Dermis blood vessel endothelial cell (primary cell): Measurements from ENCODE around the gene PRRT1. TPM values are rescaled to one million over a fixed set of nuclear protein-coding genes. Genes with fewer than 3 reads are reported as not detected.
"Not testable (repeated sequence)": the region's sequence is repeated elsewhere in the genome, so short reads cannot be mapped to it uniquely, and the experiment has no call there.

ENCODE experiments used
- DNase-seq: peaks from one replicate; pipeline ENCODE4 v3.0.0; 2010
- total RNA-seq: library from RNA; depleted of rRNA; stranded (reverse); fragments of >200 nt; gene quantifications from 2 replicates; pipeline ENCODE4 v1.2.3, GENCODE V29; 2014

The PRRT1 gene
- total RNA-seq, 1 donor from 2014 or later, result not detected

DNA sequence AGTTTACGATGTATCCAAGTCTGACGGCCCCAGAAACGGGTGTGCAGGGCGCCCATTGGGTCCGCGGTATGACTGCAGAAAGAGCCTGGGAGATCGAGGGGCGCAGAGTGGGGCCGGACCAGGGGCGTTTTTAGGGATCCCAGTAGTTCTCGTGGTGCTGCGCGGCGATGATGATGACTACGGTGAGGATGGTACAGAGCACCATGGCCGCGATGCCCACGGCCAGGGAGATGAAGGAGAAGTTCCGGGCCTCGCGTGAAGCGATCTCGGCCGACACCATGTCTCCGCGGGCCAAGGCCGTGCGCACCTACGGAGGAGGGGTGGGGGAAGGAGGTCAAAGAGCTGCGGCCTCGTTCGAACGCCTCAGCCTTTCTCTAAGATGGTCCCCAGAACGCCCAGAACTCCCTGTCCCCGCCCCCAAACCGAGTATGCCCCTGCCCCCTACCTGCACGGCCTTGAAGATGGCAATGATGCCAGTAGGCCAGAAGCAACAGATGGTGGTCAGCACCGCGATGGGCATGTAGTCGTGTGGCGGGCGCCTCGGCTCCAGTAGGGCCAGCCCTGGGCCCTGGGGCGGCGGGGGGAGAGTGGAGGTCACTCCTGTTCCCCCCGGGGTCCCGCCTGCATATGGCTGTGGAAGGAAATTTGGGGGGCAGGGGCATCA, 2.5 kb downstream of the PRRT1 start:
- no peak for DNase-seq

DNA sequence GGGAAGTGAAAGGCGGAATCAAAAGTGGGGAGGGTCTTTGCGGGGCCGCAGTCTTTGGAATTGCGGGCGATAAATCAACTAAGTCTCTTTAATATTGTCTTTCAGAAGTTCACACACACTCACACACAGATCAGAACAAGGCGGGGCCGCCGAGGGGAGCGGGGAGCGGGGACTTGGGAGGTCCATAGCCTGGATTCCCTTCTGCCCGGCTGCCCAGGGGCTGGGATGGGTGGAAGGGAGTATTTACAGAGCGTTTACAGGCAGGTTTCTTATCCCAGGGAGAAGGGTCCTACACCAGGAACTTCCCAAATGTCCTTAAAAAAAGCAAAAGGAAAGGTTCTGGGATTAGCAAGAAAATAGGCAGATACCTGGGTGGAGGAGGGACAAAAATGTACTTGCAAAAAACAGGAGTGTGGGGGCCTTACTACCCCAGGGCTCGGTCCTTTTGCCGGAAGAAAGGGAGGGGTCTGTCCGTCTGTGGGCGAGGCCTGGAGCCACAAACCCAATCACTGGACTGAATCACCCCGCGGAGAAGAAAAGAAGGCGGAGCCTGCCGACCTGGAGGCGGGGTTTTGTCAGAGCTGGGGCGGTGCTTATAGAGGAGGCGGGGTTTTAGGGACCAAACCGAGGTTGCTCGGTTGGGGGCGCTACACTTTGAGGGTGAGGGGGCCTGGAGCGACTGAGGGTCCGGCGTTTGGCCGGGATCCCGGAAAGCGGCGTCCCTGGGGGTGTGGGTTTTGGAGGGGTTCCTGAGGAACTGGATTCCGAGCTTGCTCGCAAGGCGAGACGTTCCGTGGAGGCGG, 3.2 kb downstream of the PRRT1 start:
- peak; percentile 53 for DNase-seq

DNA sequence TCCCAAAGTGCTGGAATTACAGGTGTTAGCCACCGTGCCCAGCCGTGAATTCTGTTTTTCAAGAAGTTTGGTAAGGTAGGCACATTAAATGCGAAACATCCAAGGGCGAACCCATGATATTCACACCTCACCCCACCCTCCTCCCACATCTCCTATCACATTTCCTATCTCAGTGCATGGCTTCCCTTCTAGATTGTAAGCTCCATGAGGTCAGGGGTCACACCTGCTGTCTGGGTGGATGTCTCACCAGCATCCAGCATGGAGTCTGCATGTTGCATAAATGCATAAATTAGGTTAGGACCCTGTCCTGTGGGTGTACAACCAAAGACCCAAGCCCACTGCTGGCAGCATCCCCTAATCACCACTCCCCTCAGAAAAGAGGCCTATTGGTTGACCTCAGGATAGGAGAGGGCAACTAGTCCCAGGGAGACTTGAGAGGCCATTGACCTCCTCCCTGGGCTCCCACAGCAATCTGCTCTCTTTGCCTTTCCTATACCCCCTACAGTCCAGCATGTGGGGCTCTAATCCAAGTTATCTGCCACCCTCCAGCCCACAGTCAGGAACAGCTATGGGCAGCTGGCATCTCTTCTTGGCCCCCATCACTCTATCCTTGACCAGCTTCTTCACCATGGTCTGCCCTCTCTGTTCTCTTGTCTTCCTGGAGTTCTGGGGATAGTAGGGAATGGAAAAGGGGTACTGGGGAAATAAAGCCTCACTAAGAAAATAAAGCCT, 4.2 kb downstream of the PRRT1 start:
- no peak for DNase-seq

DNA sequence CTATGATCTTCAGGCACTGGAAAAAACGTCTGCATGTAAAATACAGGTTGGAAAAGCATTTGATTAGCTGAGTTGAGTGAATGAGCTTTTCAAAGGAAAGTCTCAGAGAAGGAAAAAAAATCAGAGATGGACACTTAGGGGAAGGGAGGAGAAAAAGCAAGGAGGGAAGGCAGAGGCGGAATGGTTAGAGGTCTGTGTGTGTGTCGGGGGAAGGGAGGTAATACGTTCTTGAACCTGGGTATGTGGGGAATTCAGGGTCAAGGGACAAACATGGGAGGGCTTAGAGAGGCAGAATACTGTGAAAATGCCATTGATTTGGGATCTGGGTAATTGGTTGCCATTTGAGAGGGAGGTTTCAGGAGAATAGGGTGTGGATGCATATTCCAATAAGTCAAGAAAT, 5.1 kb downstream of the PRRT1 start:
- DNase-seq, result no peak

DNA sequence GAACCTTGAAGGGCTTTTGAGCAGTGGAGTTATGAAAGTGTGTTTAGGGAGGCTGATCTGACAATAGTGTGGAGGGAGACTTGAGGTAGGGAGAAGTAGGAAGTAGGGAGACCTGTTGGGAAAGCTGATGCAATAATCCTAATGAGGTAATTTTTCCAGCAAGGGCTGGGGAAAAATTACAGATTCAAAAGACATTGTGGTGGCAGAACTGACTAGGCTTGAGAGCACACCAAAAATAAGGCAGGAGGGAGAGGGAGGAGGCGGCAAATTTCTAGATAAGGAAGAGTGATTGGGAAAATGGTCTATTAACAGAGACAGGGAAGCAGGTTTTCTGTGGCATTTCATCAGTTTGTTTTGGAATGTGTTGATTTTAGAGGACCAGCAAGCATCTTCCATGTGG, 5.5 kb downstream of the PRRT1 start:
- no peak for DNase-seq

DNA sequence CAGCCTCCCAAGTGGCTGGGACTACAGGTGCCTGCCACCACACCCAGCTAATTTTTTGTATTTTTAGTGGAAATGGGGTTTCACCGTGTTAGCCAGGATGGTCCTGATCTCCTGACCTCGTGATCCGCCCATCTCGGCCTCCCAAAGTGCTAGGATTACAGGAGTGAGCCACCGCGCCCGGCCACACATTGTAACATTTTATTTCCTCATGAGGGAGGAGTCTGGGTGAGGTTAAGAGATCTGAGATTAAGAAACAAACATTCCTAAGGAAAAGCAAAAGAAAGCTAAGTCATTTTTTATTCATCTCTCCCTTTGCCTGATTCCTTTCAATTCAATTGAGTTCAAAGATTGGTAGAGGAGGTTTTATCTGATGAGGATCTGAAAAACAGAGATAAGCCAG, 7.5 kb downstream of the PRRT1 start:
- DNase-seq, result not testable (repeated sequence)

DNA sequence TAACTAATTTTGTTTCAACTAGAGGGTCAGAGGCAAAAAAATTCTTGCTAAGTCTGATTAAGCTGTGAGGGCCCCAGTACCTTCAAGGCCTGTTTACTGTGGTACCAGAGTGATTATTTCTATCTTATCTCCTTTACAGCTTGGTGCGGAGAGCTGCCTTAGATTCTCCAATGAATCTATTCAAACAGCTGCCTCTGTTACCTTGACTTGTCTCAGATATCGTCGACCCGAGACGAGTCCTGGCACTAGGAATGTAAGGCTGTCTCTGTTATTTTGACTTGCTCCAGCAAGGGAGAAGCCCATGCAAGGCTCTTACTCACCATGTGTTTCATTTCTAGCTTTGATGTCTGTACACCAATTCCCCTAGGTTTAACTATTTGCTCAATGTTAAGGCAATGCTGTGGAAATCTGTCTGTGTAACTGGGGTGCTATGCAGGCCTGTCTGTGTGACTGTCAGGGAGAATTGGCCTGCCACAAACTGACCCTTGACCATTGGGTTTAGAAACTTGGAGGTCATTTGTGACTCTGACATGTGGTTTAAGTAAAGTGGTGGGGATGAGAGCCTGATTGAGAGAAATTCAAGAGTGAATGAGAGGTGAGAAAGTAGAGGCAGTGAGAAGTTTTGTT, 11.2 kb downstream of the PRRT1 start:
- no peak for DNase-seq

DNA sequence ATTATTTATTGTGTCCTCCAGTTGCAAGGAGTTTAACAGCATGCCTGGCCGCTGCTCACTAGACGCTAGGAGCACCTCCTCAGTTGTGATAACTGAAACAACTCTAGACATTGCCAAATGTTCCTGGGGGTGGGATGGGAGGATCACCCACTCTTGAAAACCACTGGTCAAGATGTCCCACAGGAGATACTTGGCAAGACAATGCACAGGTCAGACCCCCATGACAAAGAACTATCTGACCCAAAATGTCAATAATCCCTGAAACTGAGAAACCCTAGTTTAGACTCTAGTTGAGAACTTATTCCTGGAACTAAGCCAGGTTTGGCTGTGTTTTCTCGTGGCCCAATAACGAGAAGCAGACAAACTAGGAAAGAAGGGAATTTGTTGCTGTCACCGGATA, 12.1 kb downstream of the PRRT1 start:
- no peak for DNase-seq

DNA sequence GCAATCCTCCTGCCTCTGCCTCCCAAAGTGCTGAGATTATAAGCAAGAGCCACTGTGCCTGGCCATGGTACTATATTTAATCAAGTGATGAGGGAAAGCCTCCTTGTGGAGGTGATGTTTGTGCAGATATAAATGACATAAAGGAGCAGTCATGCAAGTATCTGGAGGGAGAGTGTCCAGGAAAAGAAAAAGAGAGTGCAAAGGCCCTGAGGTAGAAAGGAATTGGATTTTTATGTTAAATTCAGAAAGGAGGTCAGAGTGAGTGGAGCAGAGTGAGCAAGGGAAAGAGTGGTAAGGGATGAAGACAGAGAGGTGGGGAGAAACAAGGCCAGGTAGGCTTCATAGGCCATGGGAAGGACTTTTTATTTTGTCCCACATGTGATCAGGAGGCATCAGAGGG, 14.3 kb downstream of the PRRT1 start:
- DNase-seq, result no peak

DNA sequence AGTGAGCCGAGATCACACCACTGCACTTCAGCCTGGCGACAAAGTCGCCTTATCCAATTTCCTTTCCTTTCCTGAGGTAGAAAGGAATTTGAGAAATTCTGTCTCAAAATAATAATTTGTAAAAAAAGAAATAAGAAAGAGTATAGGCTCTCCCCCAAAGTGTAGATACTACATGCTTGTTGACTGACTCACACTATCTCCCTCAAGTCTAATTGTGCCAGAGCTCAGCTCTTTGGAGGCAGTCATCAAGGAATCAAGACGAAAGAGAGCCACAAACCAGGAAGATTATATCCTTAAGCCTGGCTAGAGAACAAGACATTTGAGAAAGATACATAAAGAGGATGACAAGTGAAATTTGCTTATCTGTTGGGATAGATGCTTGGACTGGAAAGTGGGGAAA, 18.0 kb downstream of the PRRT1 start:
- DNase-seq, result no peak

DNA sequence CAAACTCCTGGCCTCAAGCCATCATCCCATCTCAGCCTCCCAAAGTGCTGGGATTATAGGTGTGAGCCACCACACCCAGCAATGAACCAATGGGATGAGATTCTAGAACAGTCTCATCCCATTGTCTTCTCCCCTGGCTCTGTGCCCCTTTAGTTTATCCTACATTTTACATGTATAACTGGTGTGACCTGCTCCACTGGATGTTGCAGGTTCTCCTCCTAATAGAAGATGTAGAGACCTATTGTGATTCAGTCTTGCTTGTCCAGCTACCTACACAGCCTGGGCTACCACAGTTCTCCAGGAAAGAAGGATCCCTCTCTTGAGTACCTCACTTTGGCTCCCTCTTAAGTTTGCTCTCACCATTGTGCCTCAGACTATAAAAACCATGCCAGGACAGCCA, 19.6 kb downstream of the PRRT1 start:
- DNase-seq, result no peak

DNA sequence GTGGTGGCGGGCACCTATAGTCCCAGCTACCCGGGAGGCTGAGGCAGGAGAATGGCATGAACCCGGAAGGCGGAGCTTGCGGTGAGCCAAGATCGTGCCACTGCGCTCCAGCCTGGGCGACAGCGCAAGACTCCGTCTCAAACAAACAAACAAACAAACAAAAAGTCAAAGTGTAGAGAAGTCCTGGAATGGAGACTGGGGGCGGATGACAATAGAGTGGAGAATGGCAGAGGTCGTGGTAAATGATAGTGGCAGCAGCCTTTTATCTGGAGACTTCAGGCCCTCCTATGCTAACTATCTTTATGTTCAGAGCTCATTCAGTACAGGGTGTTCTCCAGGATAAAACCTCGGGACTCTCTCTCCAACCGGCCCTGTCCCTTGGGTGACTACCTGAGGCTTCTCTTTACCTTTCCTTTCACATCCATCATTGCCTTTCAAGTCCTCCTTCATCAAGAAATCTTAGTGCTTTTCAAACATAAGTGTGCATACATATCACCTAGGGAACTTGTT, 20.2 kb downstream of the PRRT1 start:
- no peak for DNase-seq

DNA sequence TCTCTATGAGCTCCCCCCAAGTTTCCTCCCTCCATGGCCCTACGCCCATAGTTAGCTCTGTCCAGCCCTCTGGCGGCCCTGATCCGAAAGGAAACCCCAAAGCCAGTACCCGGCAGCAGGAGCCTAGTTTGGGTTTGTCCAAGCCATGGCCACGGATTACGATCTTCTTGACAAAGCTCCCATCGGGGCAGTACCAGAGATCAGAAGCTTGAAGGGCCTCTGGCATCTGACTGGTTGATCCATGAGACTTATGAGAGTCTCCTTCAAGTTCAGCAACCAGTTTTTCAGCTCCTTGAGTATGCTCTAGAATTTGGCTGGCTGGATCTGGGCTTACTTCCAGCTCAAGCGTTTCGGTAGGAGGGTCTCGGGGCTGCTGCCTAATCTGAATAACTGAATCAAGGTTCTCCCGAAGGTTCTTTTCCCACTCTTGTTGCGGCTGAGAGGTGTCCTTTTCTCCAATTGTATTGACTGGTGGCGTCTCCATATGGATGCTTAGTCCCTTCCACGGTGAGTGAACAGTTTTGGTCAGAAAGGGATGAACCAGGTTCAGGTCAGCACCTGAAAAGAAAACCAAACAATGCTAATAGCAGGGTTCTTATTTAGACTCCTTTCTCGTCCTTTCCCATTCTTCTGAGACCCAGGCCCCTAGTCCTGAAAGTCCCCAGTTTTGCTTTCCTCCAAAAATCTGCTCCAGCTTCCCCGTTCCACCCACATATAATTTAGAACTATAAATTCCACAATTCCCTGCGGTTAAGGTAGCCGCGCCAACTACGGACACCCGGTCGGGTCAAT, 22.2 kb downstream of the PRRT1 start:
- no peak for DNase-seq

DNA sequence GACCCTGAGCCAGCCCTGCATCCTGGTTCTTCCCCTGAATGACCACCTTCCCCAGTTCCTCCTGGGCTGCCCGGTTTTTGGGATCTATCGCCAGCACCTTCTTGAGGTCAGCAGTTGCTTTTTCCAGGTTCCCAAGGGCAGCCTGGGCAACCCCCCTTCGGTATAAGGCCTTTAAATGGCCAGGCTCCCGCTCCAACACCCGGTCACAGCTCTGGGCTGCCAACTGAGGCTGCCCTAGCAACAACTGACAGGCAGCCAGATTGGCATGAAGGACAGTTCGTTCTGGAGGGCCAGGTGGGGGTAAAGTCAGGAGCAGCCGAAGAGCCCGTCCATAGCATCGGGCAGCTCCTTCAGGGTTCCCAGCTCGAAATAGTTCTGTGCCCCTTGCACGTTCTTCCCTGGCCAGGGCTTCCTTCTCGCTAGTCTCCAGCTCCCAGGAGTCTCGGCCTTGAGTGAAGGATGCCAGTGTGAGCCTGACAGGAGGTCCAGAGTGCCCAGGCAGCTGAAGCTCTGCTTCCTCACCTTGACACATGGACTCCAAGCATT, 22.9 kb downstream of the PRRT1 start:
- no peak for DNase-seq

DNA sequence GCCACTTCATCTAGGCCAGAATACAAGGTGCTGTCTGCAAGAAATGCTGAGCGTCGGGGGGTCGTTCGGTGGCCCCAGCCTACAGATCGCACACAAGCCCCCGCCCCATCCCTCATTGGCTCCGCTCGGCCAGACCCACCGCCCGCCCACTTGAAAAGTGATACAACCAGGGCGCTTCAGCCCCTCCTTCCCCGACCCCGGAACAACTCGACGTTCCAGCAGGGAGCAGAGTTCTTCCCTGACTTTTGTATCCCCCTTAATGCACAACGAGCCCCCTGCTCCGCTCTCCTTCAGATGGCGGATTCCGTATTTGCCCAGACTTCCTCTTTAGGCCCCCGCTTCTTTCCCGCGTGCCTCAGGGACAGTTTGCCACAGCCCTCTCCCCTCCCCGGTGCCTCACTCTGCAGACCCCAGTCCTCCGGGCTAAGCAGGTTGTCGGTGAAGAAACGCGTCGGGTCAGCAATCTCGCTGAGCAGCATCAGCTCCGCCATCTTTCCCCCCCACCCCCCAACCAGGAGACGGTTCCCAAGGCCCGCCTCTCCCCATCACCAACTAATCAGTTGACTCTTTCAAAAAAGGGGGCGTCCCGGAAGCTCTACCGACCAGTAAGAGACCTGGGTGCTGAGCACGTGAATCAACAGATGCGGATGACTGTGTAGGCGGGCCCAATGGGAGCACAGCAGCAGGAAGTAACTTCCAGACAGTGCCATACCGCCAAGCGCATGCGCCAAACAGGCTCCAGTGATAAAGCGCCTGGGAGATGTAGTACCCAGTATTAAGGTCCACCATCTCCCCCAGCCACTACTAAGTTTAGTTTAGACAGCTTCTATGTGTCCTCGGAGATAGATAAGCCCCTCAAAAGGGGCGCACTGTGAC, 23.8 kb downstream of the PRRT1 start, which contains the start of gene ATF6B:
Gene ATF6B (minus strand): TSS at position 530 of the 876 bp plus-strand sequence. CDS start 39 bp downstream, at position 491.
- DNase-seq, result peak; percentile 100

DNA sequence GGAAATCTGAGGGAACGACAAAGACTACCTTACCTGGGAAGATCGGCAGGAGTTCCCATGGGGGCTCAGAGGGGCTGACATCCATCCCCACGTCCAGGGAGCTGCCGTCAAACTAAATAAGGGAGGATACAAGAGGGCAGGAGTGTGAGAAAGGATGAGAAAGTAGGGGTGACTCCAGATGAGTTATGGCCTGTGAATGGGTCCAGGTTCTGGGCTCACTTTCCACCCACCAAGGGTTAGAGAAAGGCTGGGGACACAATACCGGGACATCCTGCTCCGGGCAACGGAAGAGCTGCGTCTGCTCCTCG, 24.4 kb downstream of the PRRT1 start:
- DNase-seq, result no peak

DNA sequence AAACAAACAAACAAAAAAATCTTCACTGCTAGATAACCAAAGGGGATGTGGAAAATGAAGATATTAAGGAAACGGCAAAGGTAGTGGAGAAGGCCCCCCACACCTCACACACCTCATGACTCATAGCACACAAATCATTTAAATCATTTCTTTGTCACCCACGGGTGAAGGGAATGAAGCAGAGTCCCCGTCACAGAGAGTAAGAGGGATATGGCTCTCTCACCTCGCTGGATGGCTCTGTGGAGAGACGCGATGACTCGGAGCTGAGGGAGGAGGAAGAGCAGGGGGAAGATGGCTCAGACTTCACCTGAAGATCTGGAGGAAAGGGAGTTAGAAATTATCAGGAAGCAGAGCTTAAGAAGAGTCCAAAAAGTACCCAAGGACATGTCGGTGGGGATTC, 24.9 kb downstream of the PRRT1 start:
- no peak for DNase-seq

DNA sequence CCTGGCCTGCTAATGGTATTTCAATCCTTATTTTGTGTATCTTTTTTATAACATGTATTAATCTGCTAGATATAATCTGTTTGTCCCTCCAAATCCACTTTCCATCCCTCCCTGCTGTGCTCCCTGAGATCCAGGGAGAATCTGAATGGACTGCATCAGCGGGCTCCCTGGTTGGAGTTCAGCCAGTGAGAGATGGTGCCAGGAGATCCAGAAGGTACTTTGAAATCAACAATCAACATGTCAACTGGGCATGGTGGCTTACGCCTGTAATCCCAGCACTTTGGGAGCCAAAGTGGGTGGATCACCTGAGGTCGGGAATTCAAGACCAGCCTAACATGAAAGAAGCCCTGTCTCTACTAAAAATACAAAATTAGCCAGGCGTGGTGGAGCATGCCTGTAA, 28.1 kb downstream of the PRRT1 start:
- no peak for DNase-seq

DNA sequence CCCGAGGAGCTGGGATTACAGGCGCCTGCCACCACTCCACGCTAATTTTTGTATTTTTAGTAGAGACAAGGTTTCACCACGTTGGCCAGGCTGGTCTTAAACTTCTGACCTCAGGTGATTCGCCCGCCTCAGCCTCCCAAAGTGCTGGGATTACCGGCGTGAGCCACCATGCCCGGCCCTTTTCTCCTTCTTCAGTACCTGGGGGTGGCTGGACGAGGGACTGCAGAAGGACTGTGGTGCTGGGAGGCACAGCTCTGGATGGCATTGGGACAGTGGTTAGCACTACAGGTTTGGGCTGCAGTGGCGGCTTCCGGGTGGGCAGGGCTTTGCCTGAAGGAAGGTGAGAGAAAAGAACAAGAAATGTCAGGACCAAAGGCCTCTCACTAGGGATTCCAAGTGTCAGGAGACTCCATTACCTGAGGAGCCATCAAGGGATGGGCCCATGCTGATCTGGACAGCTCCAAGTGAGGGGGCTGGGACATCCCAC, 31.1 kb downstream of the PRRT1 start:
- no peak for DNase-seq

DNA sequence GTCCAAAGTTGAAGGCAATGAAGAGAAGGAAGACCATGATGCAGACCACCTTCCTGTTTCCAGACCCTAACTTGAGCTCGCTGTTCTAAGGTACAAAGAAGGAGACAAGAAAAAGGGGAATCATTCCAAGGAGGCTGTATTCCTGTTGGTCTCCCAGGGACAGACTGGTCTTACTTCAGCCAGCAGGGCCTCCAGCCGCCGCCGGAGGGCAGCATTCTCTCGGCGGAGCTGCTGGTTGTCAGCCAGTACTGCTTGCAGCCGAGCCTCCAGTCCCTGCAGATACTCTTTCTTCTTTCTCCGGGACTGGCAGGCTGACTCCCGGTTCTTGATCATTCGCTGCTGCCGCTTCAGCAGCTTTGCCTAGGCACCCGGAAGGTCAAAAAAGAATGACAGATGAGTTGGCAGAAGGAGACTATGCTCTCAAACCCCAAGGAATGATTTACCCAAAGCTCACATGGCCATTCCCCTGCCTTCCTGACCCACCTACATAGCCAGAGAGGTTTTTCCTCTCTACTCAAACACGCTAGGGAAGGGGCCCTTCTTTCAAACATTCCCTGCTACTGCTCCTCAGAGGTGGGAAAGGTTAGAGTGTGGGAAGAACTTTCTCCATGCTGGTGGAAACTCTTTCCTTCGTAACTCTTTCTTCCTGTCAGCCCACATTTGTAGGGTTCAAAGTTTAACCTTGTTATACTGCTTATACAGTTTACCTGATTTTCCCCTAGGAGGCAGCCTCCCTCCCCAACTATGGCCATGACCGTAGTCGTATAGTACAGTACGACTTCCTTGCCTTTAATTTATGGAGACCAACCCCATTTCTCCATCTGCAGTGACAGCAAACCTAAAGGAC, 32.7 kb downstream of the PRRT1 start:
- DNase-seq, result peak; percentile 93
